Liver (tissue), 10 donors: ENCODE results near the gene MSH4. TPM values are rescaled to one million over a fixed set of nuclear protein-coding genes. Genes with fewer than 3 reads are reported as not detected.

Experiments used
- DNase-seq: peaks from one replicate; pipeline ENCODE4 v3.0.0-alpha.2; 2017; ENCODE audit warnings: low spot score
- H3K27ac ChIP-seq, 2 donors: one replicate each; pipeline ENCODE4 v1.7.0; 2013; ENCODE audit warnings: inconsistent platforms in 2 of 2, low read length in 2 of 2, control low read depth in 1 of 2, low read depth in 1 of 2, mild to moderate bottlenecking in 1 of 2
- H3K27me3 ChIP-seq, 4 donors: one replicate each; pipeline versions ENCODE4 v1.6.1 to v1.7.0; 2013; ENCODE audit warnings: low read length in 3 of 4, inconsistent platforms in 1 of 4, mild to moderate bottlenecking in 1 of 4, moderate library complexity in 1 of 4; ENCODE audit not compliant: control insufficient read depth in 4 of 4, insufficient read depth in 4 of 4
- H3K36me3 ChIP-seq, 4 donors: one replicate each; pipeline versions ENCODE4 v1.6.1 to v1.7.0; 2013; ENCODE audit warnings: low read length in 3 of 4, mild to moderate bottlenecking in 3 of 4, low read depth in 1 of 4, moderate library complexity in 1 of 4; ENCODE audit not compliant: control insufficient read depth in 4 of 4, insufficient read depth in 3 of 4
- H3K4me1 ChIP-seq, 4 donors: one replicate each; pipeline versions ENCODE4 v1.6.1 to v1.7.0; 2013; ENCODE audit warnings: low read length in 3 of 4, mild to moderate bottlenecking in 3 of 4, moderate library complexity in 1 of 4; ENCODE audit not compliant: control insufficient read depth in 4 of 4, insufficient read depth in 4 of 4
- H3K4me3 ChIP-seq, 3 donors: one replicate each; pipeline versions ENCODE4 v1.6.1 to v1.7.0; 2013; ENCODE audit warnings: low read length in 3 of 3, control low read depth in 1 of 3, low read depth in 1 of 3, mild to moderate bottlenecking in 1 of 3
- H3K9ac ChIP-seq, 2 donors: one replicate each; pipeline ENCODE4 v1.7.0; 2013; ENCODE audit warnings: low read length in 2 of 2, mild to moderate bottlenecking in 2 of 2, moderate library complexity in 2 of 2, control low read depth in 1 of 2, low read depth in 1 of 2
- H3K9me3 ChIP-seq, 4 donors: one replicate each; pipeline versions ENCODE4 v1.6.1 to v1.7.0; 2013; ENCODE audit warnings: low read length in 3 of 4; ENCODE audit not compliant: control insufficient read depth in 4 of 4
- ATF3 ChIP-seq: IDR thresholded peaks from 2 replicates; pipeline ENCODE4 v1.6.1; 2016; ENCODE audit warnings: antibody characterized with exemption
- CTCF ChIP-seq: fragments of 150-350 bp; IDR thresholded peaks from 2 replicates; pipeline ENCODE4 v1.5.1; 2017; ENCODE audit warnings: improper control_type of control experiment, low read depth, low read length; ENCODE audit not compliant: missing input control
- EGR1 ChIP-seq, 2 donors: IDR thresholded peaks; 2 replicates each; pipeline ENCODE4 v1.6.1; 2016 to 2018; ENCODE audit warnings: antibody characterized with exemption in 2 of 2, low read depth in 2 of 2
- FOXA1 ChIP-seq: IDR thresholded peaks from 2 replicates; pipeline ENCODE4 v1.6.1; 2016; ENCODE audit warnings: antibody characterized with exemption
- FOXA2 ChIP-seq: IDR thresholded peaks from 2 replicates; pipeline ENCODE4 v1.6.1; 2016; ENCODE audit warnings: antibody characterized with exemption
- GABPA ChIP-seq, 2 donors: IDR thresholded peaks in 1 of 2; conservative IDR thresholded peaks in 1 of 2; 2 replicates each; pipeline ENCODE4 v1.6.1; 2016; ENCODE audit warnings: antibody characterized with exemption in 2 of 2, mild to moderate bottlenecking in 1 of 2, moderate library complexity in 1 of 2
- HNF4A ChIP-seq, 2 donors: conservative IDR thresholded peaks; 2 replicates each; pipeline ENCODE4 v1.6.1; 2016; ENCODE audit warnings: antibody characterized with exemption in 2 of 2, mild to moderate bottlenecking in 2 of 2
- HNF4G ChIP-seq: IDR thresholded peaks from 2 replicates; pipeline ENCODE4 v1.6.1; 2016; ENCODE audit warnings: antibody characterized with exemption
- JUND ChIP-seq, 2 donors: IDR thresholded peaks; 2 replicates each; pipeline ENCODE4 v1.6.1; 2016; ENCODE audit warnings: antibody characterized with exemption in 2 of 2
- MAX ChIP-seq: IDR thresholded peaks from 2 replicates; pipeline ENCODE4 v1.6.1; 2016; ENCODE audit warnings: antibody characterized with exemption
- NR2F2 ChIP-seq: IDR thresholded peaks from 2 replicates; pipeline ENCODE4 v1.6.1; 2016; ENCODE audit warnings: antibody characterized with exemption
- RAD21 ChIP-seq, 2 donors: IDR thresholded peaks; 2 replicates each; pipeline ENCODE4 v1.6.1; 2016; ENCODE audit warnings: antibody characterized with exemption in 2 of 2, mild to moderate bottlenecking in 2 of 2
- REST ChIP-seq: IDR thresholded peaks from 2 replicates; pipeline ENCODE4 v1.6.1; 2016; ENCODE audit warnings: antibody characterized with exemption, mild to moderate bottlenecking
- RXRA ChIP-seq, 2 donors: IDR thresholded peaks; 2 replicates each; pipeline ENCODE4 v1.6.1; 2017 to 2018; ENCODE audit warnings: antibody characterized with exemption in 2 of 2, mild to moderate bottlenecking in 1 of 2
- SP1 ChIP-seq: IDR thresholded peaks from 2 replicates; pipeline ENCODE4 v1.6.1; 2018; ENCODE audit warnings: antibody characterized with exemption, mild to moderate bottlenecking
- YY1 ChIP-seq: IDR thresholded peaks from 2 replicates; pipeline ENCODE4 v1.6.1; 2016; ENCODE audit warnings: antibody characterized with exemption, mild to moderate bottlenecking
- ZBTB33 ChIP-seq: IDR thresholded peaks from 2 replicates; pipeline ENCODE4 v1.6.1; 2016; ENCODE audit warnings: antibody characterized with exemption
- WGBS: extraction: QIAGEN DNeasy Blood & Tissue Kit; methylation state at CpG from one replicate; pipeline ENCODE4 v1.1.7; 2013; 5-methylcytosine and 5-hydroxymethylcytosine counted together
- polyA plus RNA-seq, 2 donors: library from polyadenylated mRNA; stranded (reverse) in 1 of 2; unstranded in 1 of 2; fragments of 200-250 nt in 1 of 2; fragments of >200 nt in 1 of 2; fragmentation: Nextera tagmentation in 1 of 2; extraction: Ambion mirVana in 1 of 2; gene quantifications; one replicate each; pipeline versions ENCODE4 v1.2.1 to v1.2.3, GENCODE V29; 2013 to 2015
- small RNA-seq: library from RNA; depleted of rRNA; stranded (forward); fragments of <200 nt; gene quantifications from one replicate; pipeline ENCODE3, GENCODE V24; 2014
- total RNA-seq, 2 donors: library from RNA; depleted of rRNA; stranded (reverse); fragments of >200 nt; gene quantifications; one replicate each; pipeline ENCODE4 v1.2.3, GENCODE V29; 2014
- donor health status: healthy.
- donor health status: healthy.
- donor health status: healthy.
- donor health status: healthy.
- donor health status: healthy.

Gene MSH4
- total and polyA plus RNA-seq, 4 donors: 0.08 to 0.14 TPM; not detected in 2

DNA sequence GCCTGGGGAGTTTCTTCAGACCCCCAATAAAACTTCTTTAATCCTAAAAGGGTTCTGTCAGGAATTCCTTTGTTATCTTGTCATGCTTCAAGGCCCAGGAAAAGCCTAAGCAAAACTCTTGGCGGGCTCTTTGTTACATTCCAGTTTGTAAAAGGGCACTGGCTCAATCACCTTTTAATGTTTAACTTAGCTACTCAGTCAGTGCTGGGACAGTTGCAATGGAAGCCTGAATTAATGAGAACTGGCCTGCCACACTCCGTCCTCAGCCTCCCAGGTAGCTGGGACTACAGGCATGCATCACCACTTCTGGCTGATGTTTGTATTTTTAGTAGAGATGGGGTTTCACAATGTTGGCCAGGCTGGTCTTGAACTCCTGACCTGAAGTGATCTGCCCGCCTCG, 156.8 kb downstream of the MSH4 start:
- no peaks in the 10 kb centered on the region for H3K9me3 ChIP-seq
- H3K4me3 ChIP-seq: no peak overlapping the region
- no peaks in the 10 kb centered on the region for H3K27me3 ChIP-seq
- TF ChIP-seq FOXA1: no peak
- TF ChIP-seq RAD21 (IDR thresholded peaks at IDR 0.05): no peak
- no peak for TF ChIP-seq ATF3
- no peak for DNase-seq
- no peaks in the 10 kb centered on the region for H3K4me1 ChIP-seq
- H3K9ac ChIP-seq: no peak overlapping the region
- 80% methylated on average over 4 of the region's 4 CpGs for WGBS
- H3K36me3 ChIP-seq: no peaks in the 10 kb centered on the region
- H3K27ac ChIP-seq: no peak overlapping the region

GRCh38 chr1:75954586-75954985, 157.9 kb downstream of the MSH4 start:
- no peak overlapping the region for H3K27ac ChIP-seq
- no peak for TF ChIP-seq RXRA (IDR thresholded peaks at IDR 0.05)
- no peak for TF ChIP-seq NR2F2
- TF ChIP-seq YY1: no peak
- no peak for TF ChIP-seq FOXA2
- TF ChIP-seq HNF4G: no peak
- TF ChIP-seq FOXA1: no peak
- TF ChIP-seq ZBTB33: no peak
- TF ChIP-seq GABPA (IDR thresholded peaks at IDR 0.05 in 1 of 2, conservative IDR thresholded peaks at IDR 0.05 in 1 of 2): no peak
- no peak for TF ChIP-seq CTCF
- no peak for TF ChIP-seq HNF4A (conservative IDR thresholded peaks at IDR 0.05)
- no peak for TF ChIP-seq JUND (IDR thresholded peaks at IDR 0.05)
- TF ChIP-seq SP1: no peak
- no peak for TF ChIP-seq RAD21 (IDR thresholded peaks at IDR 0.05)
- no peak for TF ChIP-seq REST
- TF ChIP-seq MAX: no peak
- no peak for TF ChIP-seq ATF3
- TF ChIP-seq EGR1 (IDR thresholded peaks at IDR 0.05; ENCODE audit: low read depth in 2 of 2): no peak
- no peak for DNase-seq

More at GRCh38 chr1:75954586-75954985, 157.9 kb downstream of the MSH4 start:
- no peak overlapping the region for H3K9ac ChIP-seq
- no peaks in the 10 kb centered on the region for H3K4me1 ChIP-seq
- no peak overlapping the region for H3K4me3 ChIP-seq
- H3K36me3 ChIP-seq: no peaks in the 10 kb centered on the region
- no peaks in the 10 kb centered on the region for H3K9me3 ChIP-seq
- no peaks in the 10 kb centered on the region for H3K27me3 ChIP-seq

Small RNAs within 50 kb of the gene (small RNA-seq; reads per million reads assigned to genes)
- gene SNORD45A: not detected
- not detected for gene SNORD45B
- gene SNORD45C: not detected

Other genes starting within 250 kb of the MSH4 start
- 1 to 10 TPM in 1 of 2 donors, under 1 TPM in 1; 0.25 to 1.1 TPM for gene SLC44A5, start 185.8 kb upstream of the MSH4 start, total RNA-seq
- under 1 TPM; 0.13 to 0.19 TPM for gene SLC44A5, start 185.8 kb upstream of the MSH4 start, polyA plus RNA-seq
- gene ACADM, start 72.2 kb upstream of the MSH4 start, total RNA-seq: 100 to 1,000 TPM in 1 of 2 donors, 10 to 100 TPM in 1; 68.3 to 175 TPM
- 100 to 1,000 TPM; 131 to 167 TPM for gene ACADM, start 72.2 kb upstream of the MSH4 start, polyA plus RNA-seq
- gene RABGGTB, start 10.6 kb upstream of the MSH4 start, total RNA-seq: 10 to 100 TPM; 53.9 to 74.8 TPM
- gene RABGGTB, start 10.6 kb upstream of the MSH4 start, polyA plus RNA-seq: 10 to 100 TPM; 24.3 to 40.6 TPM
- gene ASB17, start 135.5 kb downstream of the MSH4 start, total RNA-seq: not detected
- not detected for gene ASB17, start 135.5 kb downstream of the MSH4 start, polyA plus RNA-seq